ENCODE results near the gene PPP1R15A. TPM values are rescaled to one million over a fixed set of nuclear protein-coding genes. Genes with fewer than 3 reads are reported as not detected.
"Not testable (repeated sequence)": the region's sequence is repeated elsewhere in the genome, so short reads cannot be mapped to it uniquely, and the experiment has no call there.

Gene PPP1R15A
- total RNA-seq, 2 experiments from 2014 or later = 23.4 to 31.7 TPM

DNA sequence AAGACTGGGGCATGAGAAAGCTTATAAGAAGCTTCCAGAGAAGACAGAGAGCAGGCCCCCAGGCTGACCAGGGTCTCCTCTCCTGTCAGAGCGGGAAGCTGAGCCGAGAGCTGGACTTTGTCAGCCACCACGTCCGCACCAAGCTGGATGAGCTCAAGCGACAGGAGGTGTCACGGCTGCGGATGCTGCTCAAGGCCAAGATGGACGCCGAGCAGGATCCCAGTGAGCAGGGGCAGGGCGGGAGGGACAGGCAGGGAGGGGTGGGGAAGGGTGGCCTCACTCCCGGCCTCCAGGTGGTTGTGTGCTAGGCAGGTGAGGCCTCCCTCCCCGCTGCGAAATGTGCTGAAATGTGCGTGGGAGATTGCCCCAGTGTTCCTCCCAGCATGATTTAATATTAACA, 33.4 kb downstream of the PPP1R15A start:
- Histone ChIP-seq H3K9me2 (ENCODE audit: insufficient read depth, low read length) (no peaks in the 10 kb centered on the region), H4K20me1 (ENCODE audit: insufficient read depth, low read length) (no peaks in the 10 kb centered on the region), H2AFZ (ENCODE audit: low read length) (no peak overlapping the region), H3K79me2 (ENCODE audit: insufficient read depth, low read depth, low read length) (peaks cover under 1% of the 10 kb centered on the region; the same call in 1 of the 2 replicates), H3K27ac (ENCODE audit: low read depth, low read length, poor library complexity, severe bottlenecking) (no peak overlapping the region), H3K4me1 (ENCODE audit: insufficient read depth, low read length, poor library complexity, severe bottlenecking) (peaks cover 12% of the 10 kb centered on the region), H3K9me3 (ENCODE audit: low read length) (no peaks in the 10 kb centered on the region), H3K36me3 (ENCODE audit: insufficient read depth, low read length) (peaks cover 70% of the 10 kb centered on the region), H3K4me2 (ENCODE audit: low read length) (no peak overlapping the region), H3K4me3 (ENCODE audit: low read depth, low read length, poor library complexity, severe bottlenecking) (no peak overlapping the region)
- BruUV-seq (replicated peaks) = no TSS peak
- TF ChIP-seq, protein P1, sequence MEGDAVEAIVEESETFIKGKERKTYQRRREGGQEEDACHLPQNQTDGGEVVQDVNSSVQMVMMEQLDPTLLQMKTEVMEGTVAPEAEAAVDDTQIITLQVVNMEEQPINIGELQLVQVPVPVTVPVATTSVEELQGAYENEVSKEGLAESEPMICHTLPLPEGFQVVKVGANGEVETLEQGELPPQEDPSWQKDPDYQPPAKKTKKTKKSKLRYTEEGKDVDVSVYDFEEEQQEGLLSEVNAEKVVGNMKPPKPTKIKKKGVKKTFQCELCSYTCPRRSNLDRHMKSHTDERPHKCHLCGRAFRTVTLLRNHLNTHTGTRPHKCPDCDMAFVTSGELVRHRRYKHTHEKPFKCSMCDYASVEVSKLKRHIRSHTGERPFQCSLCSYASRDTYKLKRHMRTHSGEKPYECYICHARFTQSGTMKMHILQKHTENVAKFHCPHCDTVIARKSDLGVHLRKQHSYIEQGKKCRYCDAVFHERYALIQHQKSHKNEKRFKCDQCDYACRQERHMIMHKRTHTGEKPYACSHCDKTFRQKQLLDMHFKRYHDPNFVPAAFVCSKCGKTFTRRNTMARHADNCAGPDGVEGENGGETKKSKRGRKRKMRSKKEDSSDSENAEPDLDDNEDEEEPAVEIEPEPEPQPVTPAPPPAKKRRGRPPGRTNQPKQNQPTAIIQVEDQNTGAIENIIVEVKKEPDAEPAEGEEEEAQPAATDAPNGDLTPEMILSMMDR (conservative IDR thresholded peaks at IDR 0.05; ENCODE audit: low read length) = no peak
- TF ChIP-seq EZH2phosphoT487 (IDR thresholded peaks at IDR 0.05; ENCODE audit: borderline replicate concordance, low read depth, low read length) = no peak
- intact Hi-C loops (cut with micrococcal nuclease; ENCODE audit: unreplicated experiment) = no loop called here
- POLR2A ChIA-PET = interaction anchor here (0.6 kb wide), 2 partner anchors 40 to 49 kb away, joined by 3 to 5 read pairs; partner anchors contain the start of gene BAX
- CTCF ChIA-PET (ENCODE audit: unreplicated experiment) = no interaction called here
- no peak for DNase-seq (ENCODE audit: low spot score)

DNA sequence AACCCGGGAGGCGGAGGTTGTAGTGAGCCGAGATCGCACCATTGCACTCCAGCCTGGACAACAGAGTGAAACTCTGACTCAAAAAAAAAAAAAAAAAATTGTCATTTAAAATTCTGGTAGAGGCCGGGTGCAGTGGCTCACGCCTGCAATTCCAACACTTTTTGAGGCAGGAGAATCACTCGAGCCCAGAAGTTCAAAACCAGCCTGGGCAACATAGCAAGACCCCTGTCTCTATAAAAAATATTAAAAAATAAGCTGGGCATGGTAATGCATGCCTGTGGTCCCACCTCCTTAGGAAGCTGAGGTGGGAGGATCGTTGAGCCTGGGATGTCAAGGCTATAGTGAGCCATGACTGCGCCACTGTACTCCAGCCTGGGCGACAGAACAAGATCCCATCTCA, 34.1 kb downstream of the PPP1R15A start:
- H3K4me3 ChIP-seq (ENCODE audit: low read depth, low read length, poor library complexity, severe bottlenecking) = no peak overlapping the region
- H3K27ac ChIP-seq (ENCODE audit: low read depth, low read length, poor library complexity, severe bottlenecking) = no peak overlapping the region
- H3K9me2 ChIP-seq (ENCODE audit: insufficient read depth, low read length) = no peaks in the 10 kb centered on the region
- H3K79me2 ChIP-seq (ENCODE audit: insufficient read depth, low read depth, low read length) = no peaks in the 10 kb centered on the region
- BruUV-seq (replicated peaks) = no TSS peak
- intact Hi-C loops (cut with micrococcal nuclease; ENCODE audit: unreplicated experiment) = no loop called here
- no peaks in the 10 kb centered on the region for H3K9me3 ChIP-seq (ENCODE audit: low read length)
- TF ChIP-seq, protein P1 (conservative IDR thresholded peaks at IDR 0.05; ENCODE audit: low read length) = no peak
- no peak overlapping the region for H2AFZ ChIP-seq (ENCODE audit: low read length)
- no peak for DNase-seq (ENCODE audit: low spot score)
- H3K36me3 ChIP-seq (ENCODE audit: insufficient read depth, low read length) = peaks cover 77% of the 10 kb centered on the region
- no peaks in the 10 kb centered on the region for H4K20me1 ChIP-seq (ENCODE audit: insufficient read depth, low read length)
- POLR2A ChIA-PET = no interaction called here
- no peak overlapping the region for H3K4me2 ChIP-seq (ENCODE audit: low read length)
- CTCF ChIA-PET (ENCODE audit: unreplicated experiment) = no interaction called here
- peaks cover 8% of the 10 kb centered on the region for H3K4me1 ChIP-seq (ENCODE audit: insufficient read depth, low read length, poor library complexity, severe bottlenecking)

DNA sequence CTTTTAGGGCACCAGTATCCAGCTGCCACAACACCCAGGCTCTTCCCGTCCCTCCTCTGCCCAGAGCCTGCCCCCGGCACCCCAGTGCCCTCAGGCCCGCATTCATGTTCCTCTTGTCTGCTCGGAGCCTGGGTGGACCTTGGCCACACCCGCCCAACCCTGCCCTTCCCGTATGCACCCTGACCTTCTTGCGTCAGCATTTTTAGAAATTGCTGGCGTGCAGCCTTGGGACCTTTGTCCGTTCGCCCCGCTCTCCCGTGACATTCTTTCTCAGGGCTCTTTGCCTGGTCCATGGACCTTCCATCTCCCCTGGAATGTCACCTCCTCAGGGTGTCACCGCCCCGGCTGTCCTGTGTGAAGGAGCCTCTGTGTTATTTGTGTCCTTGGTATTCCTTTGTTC, 35.5 kb downstream of the PPP1R15A start:
- no peak overlapping the region for H3K27ac ChIP-seq (ENCODE audit: low read depth, low read length, poor library complexity, severe bottlenecking)
- H3K4me1 ChIP-seq (ENCODE audit: insufficient read depth, low read length, poor library complexity, severe bottlenecking) = peaks cover 4% of the 10 kb centered on the region
- ChIA-PET CTCF (ENCODE audit: unreplicated experiment) (no interaction called here), POLR2A (no interaction called here)
- no peaks in the 10 kb centered on the region for H3K9me2 ChIP-seq (ENCODE audit: insufficient read depth, low read length)
- H3K4me3 ChIP-seq (ENCODE audit: low read depth, low read length, poor library complexity, severe bottlenecking) = no peak overlapping the region
- no peaks in the 10 kb centered on the region for H3K9me3 ChIP-seq (ENCODE audit: low read length)
- no peak for DNase-seq (ENCODE audit: low spot score)
- peaks cover 83% of the 10 kb centered on the region for H3K36me3 ChIP-seq (ENCODE audit: insufficient read depth, low read length)
- BruUV-seq (replicated peaks) = no TSS peak
- no peak for TF ChIP-seq EZH2phosphoT487 (IDR thresholded peaks at IDR 0.05; ENCODE audit: borderline replicate concordance, low read depth, low read length)
- H3K4me2 ChIP-seq (ENCODE audit: low read length) = no peak overlapping the region
- no peaks in the 10 kb centered on the region for H4K20me1 ChIP-seq (ENCODE audit: insufficient read depth, low read length)
- no peak overlapping the region for H2AFZ ChIP-seq (ENCODE audit: low read length)
- intact Hi-C loops (cut with micrococcal nuclease; ENCODE audit: unreplicated experiment) = no loop called here
- H3K79me2 ChIP-seq (ENCODE audit: insufficient read depth, low read depth, low read length) = no peaks in the 10 kb centered on the region

DNA sequence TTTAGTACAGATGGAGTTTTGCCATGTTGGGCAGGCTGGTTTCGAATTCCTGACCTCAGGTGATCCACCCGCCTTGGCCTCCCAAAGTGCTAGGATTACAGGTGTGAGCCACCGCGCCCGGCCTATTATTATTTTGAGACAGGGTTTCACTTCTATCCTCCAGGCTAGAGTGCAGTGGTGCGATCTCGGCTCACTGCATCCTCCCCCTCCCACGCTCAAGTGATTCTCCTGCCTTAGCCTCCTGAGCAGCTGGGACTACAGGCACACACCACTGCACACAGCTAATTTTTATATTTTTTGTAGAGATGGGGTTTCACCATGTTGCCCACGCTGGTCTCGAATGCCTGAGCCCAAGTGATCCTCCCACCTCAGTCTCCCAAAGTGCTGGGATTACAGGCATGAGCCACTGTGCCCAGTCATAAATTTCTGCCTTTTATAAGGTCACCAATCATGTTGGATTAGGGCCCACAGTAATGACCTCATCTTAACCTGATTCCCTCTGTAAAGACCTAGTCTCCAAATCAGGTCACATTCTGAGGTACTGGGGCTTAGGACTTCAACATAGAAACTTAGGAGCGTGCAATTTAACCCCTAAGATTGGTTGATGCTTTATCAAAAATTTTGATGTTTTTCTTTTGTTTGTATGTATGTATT, 37.3 kb downstream of the PPP1R15A start:
- DNase-seq (ENCODE audit: low spot score); H3K9me3 ChIP-seq (ENCODE audit: low read length); intact Hi-C loops (cut with micrococcal nuclease; ENCODE audit: unreplicated experiment); H3K79me2 ChIP-seq (ENCODE audit: insufficient read depth, low read depth, low read length); H4K20me1 ChIP-seq (ENCODE audit: insufficient read depth, low read length); H2AFZ ChIP-seq (ENCODE audit: low read length); H3K4me1 ChIP-seq (ENCODE audit: insufficient read depth, low read length, poor library complexity, severe bottlenecking); POLR2A ChIA-PET; H3K9me2 ChIP-seq (ENCODE audit: insufficient read depth, low read length); BruUV-seq (replicated peaks); H3K4me3 ChIP-seq (ENCODE audit: low read depth, low read length, poor library complexity, severe bottlenecking); CTCF ChIA-PET (ENCODE audit: unreplicated experiment); H3K4me2 ChIP-seq (ENCODE audit: low read length): not testable (repeated sequence)
- H3K27ac ChIP-seq (ENCODE audit: low read depth, low read length, poor library complexity, severe bottlenecking) = peak overlapping the region; percentile 16
- peaks cover 94% of the 10 kb centered on the region for H3K36me3 ChIP-seq (ENCODE audit: insufficient read depth, low read length)
